Heart left ventricle (tissue), 13 donors: Measurements from ENCODE around the gene NEK5.

Experiments
- CTCF ChIP-seq, 12 donors: fragments of 200-600 bp; sonication (generic) in 4 of 12; IDR thresholded peaks; one replicate each; pipeline versions ENCODE4 v1.5.0 to v1.8.0; 2018 to 2022; ENCODE audit warnings: antibody characterized with exemption in 12 of 12, mild to moderate bottlenecking in 5 of 12
- POLR2A ChIP-seq, 2 donors: fragments of 450-650 bp; IDR thresholded peaks; one replicate each; pipeline ENCODE4 v1.6.1; 2017; ENCODE audit warnings: antibody characterized with exemption in 2 of 2, mild to moderate bottlenecking in 2 of 2, moderate library complexity in 2 of 2
- donor health status: ischemic (EF 13 %, LVEDD 7.1; RV severe dilation, severe dysfunction).
- donor health status: DM: no; HTN: yes; CAD: no.
- donor health status: DM: no; HTN: no; CAD: no.
- donor health status: ischemic (EF 25% LVEDD 6.9; RV normal size, moderate dysfunction).
- donor health status: ischemic (EF 25% LVEDD 5.7; RV mildly dilated, moderate dysfunction).
- donor health status: ischemic (EF 35%, LVEDD 5.7; RV mildly dilated, moderate dysfunction).
- donor health status: nonischemic (EF 11% LVEDD 7.7; RV severe dilation, severe dysfunction).
- donor health status: DM: yes; HTN: yes; CAD: no.
- donor health status: PGD.
- donor health status: ischemic (EF 29% LVEDD 5.4; RV normal size, mild dysfunction).
- donor health status: nonischemic (EF 23%, LVEDD 6.1; RV moderate dilation, normal function).

- no peak for TF ChIP-seq POLR2A (IDR thresholded peaks at IDR 0.05)
- TF ChIP-seq CTCF (IDR thresholded peaks at IDR 0.05): no peak
These were observed 132.2 kb downstream of the NEK5 start for GRCh38 chr13:51996641-51997040.
